Inflammatory macrophage treated with lipopolysaccharide for 4 hours (primary cell): ENCODE results near the gene PREX1.

Experiments
- DNase-seq: peaks from one replicate; pipeline ENCODE4 v3.0.0-alpha.2; 2020

PREX1 gene

GRCh38 chr20:48729538-48729937 lies 98.3 kb downstream of the PREX1 start:
- DNase-seq = no peak

GRCh38 chr20:48728042-48728825 lies 99.6 kb downstream of the PREX1 start:
- no peak for DNase-seq

- DNase-seq = no peak
Observed at GRCh38 chr20:48727226-48727625, 100.6 kb downstream of the PREX1 start.

- DNase-seq = no peak
Observed at GRCh38 chr20:48725555-48725991, 102.2 kb downstream of the PREX1 start.

GRCh38 chr20:48724891-48725554 lies 102.8 kb downstream of the PREX1 start:
- no peak for DNase-seq

- DNase-seq = no peak
Observed at GRCh38 chr20:48724382-48724781, 103.4 kb downstream of the PREX1 start.

- peak; percentile 83 for DNase-seq
Observed at GRCh38 chr20:48723308-48724264, 104.2 kb downstream of the PREX1 start.

GRCh38 chr20:48722737-48723191 lies 105.0 kb downstream of the PREX1 start:
- DNase-seq = no peak

- peak; percentile 87 for DNase-seq
Observed at GRCh38 chr20:48722002-48722731, 105.6 kb downstream of the PREX1 start.

- no peak for DNase-seq
Observed at GRCh38 chr20:48721324-48722001, 106.3 kb downstream of the PREX1 start.

GRCh38 chr20:48720256-48720985 lies 107.4 kb downstream of the PREX1 start:
- DNase-seq = no peak

GRCh38 chr20:48719598-48720255 lies 108.1 kb downstream of the PREX1 start:
- no peak for DNase-seq

- no peak for DNase-seq
Observed at GRCh38 chr20:48718786-48719578, 108.8 kb downstream of the PREX1 start.

- DNase-seq = no peak
Observed at GRCh38 chr20:48717680-48718223, 110.0 kb downstream of the PREX1 start.

- DNase-seq = no peak
Observed at GRCh38 chr20:48717095-48717672, 110.6 kb downstream of the PREX1 start.

- DNase-seq = no peak
Observed at GRCh38 chr20:48716541-48716940, 111.3 kb downstream of the PREX1 start.

- no peak for DNase-seq
Observed at GRCh38 chr20:48716086-48716485, 111.7 kb downstream of the PREX1 start.

- no peak for DNase-seq
Observed at GRCh38 chr20:48714764-48715163, 113.0 kb downstream of the PREX1 start.
